Neural progenitor cell (in vitro differentiated cells): ENCODE measurements around the gene KNOP1. TPM values are rescaled to one million over a fixed set of nuclear protein-coding genes. Genes with fewer than 3 reads are reported as not detected.

Experiments
- DNase-seq: peaks from one replicate; pipeline ENCODE4 v3.0.0-alpha.2; 2016; ENCODE audit warnings: low spot score
- H2AFZ ChIP-seq: fragments of 200-600 bp; sonication (generic); replicated peaks from 2 replicates; pipeline ENCODE4 v1.6.1; 2016; ENCODE audit warnings: antibody characterized with exemption
- H3F3A ChIP-seq: fragments of 200-600 bp; sonication (generic); 2 replicates; pipeline ENCODE4 v1.6.1; 2016; ENCODE audit warnings: antibody characterized with exemption, low read depth
- H3K27ac ChIP-seq: fragments of 200-600 bp; sonication (generic); 2 replicates; pipeline ENCODE4 v1.5.1; 2016; ENCODE audit warnings: mild to moderate bottlenecking
- H3K27me3 ChIP-seq: fragments of 200-600 bp; sonication (generic); 2 replicates; pipeline ENCODE4 v1.6.1; 2016; ENCODE audit warnings: mild to moderate bottlenecking, moderate library complexity
- H3K36me3 ChIP-seq: fragments of 200-600 bp; sonication (generic); 2 replicates; pipeline ENCODE4 v1.5.1; 2016
- H3K4me1 ChIP-seq: fragments of 200-600 bp; sonication (generic); 2 replicates; pipeline ENCODE4 v1.6.1; 2016; ENCODE audit warnings: mixed run types
- H3K4me2 ChIP-seq: fragments of 200-600 bp; sonication (generic); 2 replicates; pipeline ENCODE4 v1.6.1; 2016
- H3K4me3 ChIP-seq: fragments of 200-600 bp; sonication (generic); 2 replicates; pipeline ENCODE4 v1.5.1; 2016
- H3K79me2 ChIP-seq: fragments of 200-600 bp; sonication (generic); 2 replicates; pipeline ENCODE4 v1.6.1; 2016; ENCODE audit warnings: low read depth
- H3K9ac ChIP-seq: fragments of 200-600 bp; sonication (generic); 2 replicates; pipeline ENCODE4 v1.6.1; 2016
- H3K9me3 ChIP-seq: fragments of 200-600 bp; sonication (generic); 2 replicates; pipeline ENCODE4 v1.5.1; 2016; ENCODE audit warnings: low read depth
- H4K20me1 ChIP-seq: fragments of 200-600 bp; sonication (generic); 2 replicates; pipeline ENCODE4 v1.6.1; 2016; ENCODE audit warnings: low read depth
- H3K27ac Mint-ChIP-seq: 3 replicates; pipeline ENCODE4 v1.8.0; 2021; ENCODE audit warnings: mixed read lengths
- H3K27me3 Mint-ChIP-seq: 2 replicates; pipeline ENCODE4 v1.8.0; 2022; ENCODE audit warnings: low read depth, mild to moderate bottlenecking, inconsistent platforms, moderate library complexity, mixed read lengths; ENCODE audit not compliant: insufficient read depth
- H3K36me3 Mint-ChIP-seq: 3 replicates; pipeline ENCODE4 v1.8.0; 2021; ENCODE audit warnings: mixed read lengths
- H3K4me1 Mint-ChIP-seq: 3 replicates; pipeline ENCODE4 v1.8.0; 2021; ENCODE audit warnings: mixed read lengths
- H3K4me3 Mint-ChIP-seq: 3 replicates; pipeline ENCODE4 v1.8.0; 2021; ENCODE audit warnings: mild to moderate bottlenecking, moderate library complexity, mixed read lengths
- H3K9me3 Mint-ChIP-seq: 3 replicates; pipeline ENCODE4 v1.8.0; 2020; ENCODE audit warnings: mixed read lengths
- EZH2 ChIP-seq: fragments of 200-600 bp; sonication (generic); IDR thresholded peaks from 2 replicates; pipeline ENCODE4 v1.6.1; 2017; ENCODE audit warnings: antibody characterized with exemption, mild to moderate bottlenecking, moderate library complexity
- EZH2phosphoT487 ChIP-seq: fragments of 200-600 bp; sonication (generic); IDR thresholded peaks from 2 replicates; pipeline ENCODE4 v1.6.1; 2017; ENCODE audit warnings: antibody characterized with exemption
- total RNA-seq: library from RNA; depleted of rRNA; stranded (reverse); fragments of >200 nt; gene quantifications from 2 replicates; pipeline ENCODE4 v1.2.3, GENCODE V29; 2015; ENCODE audit warnings: low replicate concordance
- TF ChIP-seq, protein P1 (sequence below): fragments of 200-600 bp; sonication (generic); IDR thresholded peaks from 2 replicates; pipeline ENCODE4 v1.5.1; 2017; ENCODE audit warnings: antibody characterized with exemption, mild to moderate bottlenecking

Gene KNOP1
- total RNA-seq, 1 donor from 2014 or later: 130 TPM

DNA sequence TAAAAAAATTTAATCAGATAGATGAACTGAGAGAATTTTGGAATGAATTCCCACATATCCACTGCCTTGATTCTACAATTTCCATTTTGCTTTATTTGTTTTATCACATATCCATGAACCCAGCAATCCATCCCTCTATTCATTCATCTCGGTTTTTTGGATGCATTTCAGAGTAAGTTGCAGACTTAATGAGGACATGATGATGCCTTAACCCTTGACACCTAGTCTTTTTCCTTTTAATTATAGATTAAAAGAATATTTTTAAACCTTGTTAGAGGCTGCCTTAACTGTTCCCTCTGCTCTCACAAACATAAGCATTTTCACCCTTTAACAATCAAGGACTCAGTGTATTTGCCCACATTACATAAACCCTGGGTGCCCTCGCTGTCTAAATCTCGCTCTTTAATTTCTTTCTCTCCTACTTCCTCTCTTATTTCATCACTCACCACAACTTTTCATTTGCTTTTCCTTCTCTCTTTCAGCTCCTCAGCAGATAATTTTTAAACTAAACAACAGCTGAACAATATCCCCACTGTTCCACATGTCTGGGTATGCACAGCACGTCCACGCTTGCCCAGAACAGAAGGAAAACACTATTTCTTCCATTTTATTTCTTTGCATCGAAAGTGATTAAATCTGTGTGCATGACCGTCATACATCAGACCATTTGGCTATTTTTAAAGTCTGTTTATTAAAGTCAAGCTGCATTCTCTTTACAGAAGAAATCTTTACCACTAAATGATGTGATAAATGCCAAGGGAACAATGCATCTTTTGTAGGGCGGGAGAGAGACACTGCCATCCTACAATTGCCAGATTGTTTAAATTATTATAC lies 40.0 kb upstream of the KNOP1 start:
- Histone ChIP-seq H3F3A (no peaks in the 10 kb centered on the region), H3K4me2 (no peak overlapping the region), H3K4me1 (no peaks in the 10 kb centered on the region), H3K9me3 (no peaks in the 10 kb centered on the region), H3K9ac (no peak overlapping the region), H3K27me3 (no peaks in the 10 kb centered on the region), H3K79me2 (no peaks in the 10 kb centered on the region), H4K20me1 (no peaks in the 10 kb centered on the region), H3K4me3 (no peak overlapping the region), H2AFZ (no peak overlapping the region), H3K27ac (no peak overlapping the region), H3K36me3 (no peaks in the 10 kb centered on the region)
- Mint-ChIP-seq H3K27me3 (no peaks in the 10 kb centered on the region), H3K4me3 (no peak overlapping the region), H3K4me1 (peaks cover 28% of the 10 kb centered on the region), H3K36me3 (peaks cover 11% of the 10 kb centered on the region), H3K27ac (no peak overlapping the region), H3K9me3 (no peaks in the 10 kb centered on the region)
- DNase-seq: no peak
- no peak for TF ChIP-seq EZH2
- no peak for TF ChIP-seq EZH2phosphoT487
- TF ChIP-seq, protein P1, sequence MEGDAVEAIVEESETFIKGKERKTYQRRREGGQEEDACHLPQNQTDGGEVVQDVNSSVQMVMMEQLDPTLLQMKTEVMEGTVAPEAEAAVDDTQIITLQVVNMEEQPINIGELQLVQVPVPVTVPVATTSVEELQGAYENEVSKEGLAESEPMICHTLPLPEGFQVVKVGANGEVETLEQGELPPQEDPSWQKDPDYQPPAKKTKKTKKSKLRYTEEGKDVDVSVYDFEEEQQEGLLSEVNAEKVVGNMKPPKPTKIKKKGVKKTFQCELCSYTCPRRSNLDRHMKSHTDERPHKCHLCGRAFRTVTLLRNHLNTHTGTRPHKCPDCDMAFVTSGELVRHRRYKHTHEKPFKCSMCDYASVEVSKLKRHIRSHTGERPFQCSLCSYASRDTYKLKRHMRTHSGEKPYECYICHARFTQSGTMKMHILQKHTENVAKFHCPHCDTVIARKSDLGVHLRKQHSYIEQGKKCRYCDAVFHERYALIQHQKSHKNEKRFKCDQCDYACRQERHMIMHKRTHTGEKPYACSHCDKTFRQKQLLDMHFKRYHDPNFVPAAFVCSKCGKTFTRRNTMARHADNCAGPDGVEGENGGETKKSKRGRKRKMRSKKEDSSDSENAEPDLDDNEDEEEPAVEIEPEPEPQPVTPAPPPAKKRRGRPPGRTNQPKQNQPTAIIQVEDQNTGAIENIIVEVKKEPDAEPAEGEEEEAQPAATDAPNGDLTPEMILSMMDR: no peak

DNA sequence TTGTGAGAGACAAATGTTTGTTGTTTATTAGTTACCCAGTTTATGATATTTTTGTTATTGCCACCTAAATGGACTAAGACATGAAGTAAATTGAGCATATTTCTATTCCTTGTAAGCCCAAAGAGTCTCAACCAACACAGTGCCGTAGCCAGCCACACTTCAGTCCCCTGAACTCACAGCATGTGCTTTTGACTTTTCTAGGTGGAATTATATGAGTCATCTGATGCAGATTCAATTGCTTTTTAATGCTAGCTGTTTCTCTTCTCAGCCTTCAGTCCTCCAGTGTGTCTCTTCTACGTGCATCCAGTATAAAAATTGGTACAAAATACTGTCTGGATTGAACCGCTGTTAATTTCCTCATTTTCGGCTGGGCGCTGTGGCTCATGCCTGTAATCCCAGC lies 39.0 kb upstream of the KNOP1 start:
- no peak overlapping the region for H2AFZ ChIP-seq
- TF ChIP-seq EZH2: no peak
- no peak for TF ChIP-seq EZH2phosphoT487
- TF ChIP-seq, protein P1: no peak
- DNase-seq: no peak
- no peaks in the 10 kb centered on the region for H3K27me3 ChIP-seq
- H3K9me3 ChIP-seq: no peaks in the 10 kb centered on the region
- no peaks in the 10 kb centered on the region for H4K20me1 ChIP-seq
- no peaks in the 10 kb centered on the region for H3K4me1 ChIP-seq
- H3K27ac Mint-ChIP-seq: peak overlapping the region; percentile 21
- no peaks in the 10 kb centered on the region for H3K9me3 Mint-ChIP-seq
- no peaks in the 10 kb centered on the region for H3F3A ChIP-seq
- no peaks in the 10 kb centered on the region for H3K79me2 ChIP-seq
- no peak overlapping the region for H3K4me2 ChIP-seq
- H3K4me3 ChIP-seq: no peak overlapping the region
- H3K4me3 Mint-ChIP-seq: no peak overlapping the region
- H3K4me1 Mint-ChIP-seq: peaks cover 33% of the 10 kb centered on the region
- H3K27me3 Mint-ChIP-seq: no peaks in the 10 kb centered on the region
- H3K27ac ChIP-seq: no peak overlapping the region
- peaks cover 11% of the 10 kb centered on the region for H3K36me3 Mint-ChIP-seq
- no peaks in the 10 kb centered on the region for H3K36me3 ChIP-seq
- no peak overlapping the region for H3K9ac ChIP-seq

DNA sequence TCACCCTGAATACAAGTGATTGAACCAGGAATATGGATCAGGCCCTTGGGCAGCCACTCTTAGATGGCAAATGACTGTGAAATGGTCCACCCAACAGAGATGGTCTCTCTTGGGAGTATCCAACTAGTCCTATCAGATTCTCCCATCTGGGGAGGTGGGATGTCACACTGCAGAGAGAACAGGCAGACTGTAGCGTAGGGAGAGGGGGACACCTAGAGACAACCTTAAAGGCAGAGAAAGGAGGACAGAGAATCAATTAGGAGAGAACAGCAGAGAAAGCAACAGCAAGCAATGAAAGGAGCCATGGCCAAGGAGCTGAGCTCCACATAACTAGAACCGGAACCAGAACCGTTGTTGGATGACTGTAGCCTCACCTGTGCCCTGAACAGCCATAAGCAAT lies 37.2 kb upstream of the KNOP1 start:
- H3K4me3 Mint-ChIP-seq: no peak overlapping the region
- no peaks in the 10 kb centered on the region for H3K79me2 ChIP-seq
- no peaks in the 10 kb centered on the region for H3K27me3 Mint-ChIP-seq
- H3K4me2 ChIP-seq: no peak overlapping the region
- H3K4me1 ChIP-seq: no peaks in the 10 kb centered on the region
- no peak for DNase-seq
- H3K36me3 Mint-ChIP-seq: peaks cover 9% of the 10 kb centered on the region
- no peak for TF ChIP-seq EZH2
- TF ChIP-seq, protein P1: no peak
- TF ChIP-seq EZH2phosphoT487: no peak
- no peaks in the 10 kb centered on the region for H3F3A ChIP-seq
- no peaks in the 10 kb centered on the region for H3K9me3 ChIP-seq
- H3K4me1 Mint-ChIP-seq: peaks cover 46% of the 10 kb centered on the region
- H2AFZ ChIP-seq: no peak overlapping the region
- no peaks in the 10 kb centered on the region for H3K9me3 Mint-ChIP-seq
- H4K20me1 ChIP-seq: no peaks in the 10 kb centered on the region
- no peak overlapping the region for H3K27ac ChIP-seq
- no peaks in the 10 kb centered on the region for H3K36me3 ChIP-seq
- H3K27me3 ChIP-seq: no peaks in the 10 kb centered on the region
- H3K27ac Mint-ChIP-seq: no peak overlapping the region
- no peak overlapping the region for H3K9ac ChIP-seq
- H3K4me3 ChIP-seq: no peak overlapping the region
